Spleen (tissue), 7 donors: Measurements from ENCODE around the gene NCAPD3.

ENCODE experiments used
- POLR2A ChIP-seq, 3 donors: fragments of 450-650 bp; IDR thresholded peaks; one replicate each; pipeline ENCODE4 v1.5.1; 2017; ENCODE audit warnings: antibody characterized with exemption in 3 of 3, mild to moderate bottlenecking in 1 of 3
- TF ChIP-seq, protein P1 (sequence below), 11 experiments: fragments of 200-600 bp in 7 of 11; fragments of 450-650 bp in 4 of 11; sonication (generic) in 4 of 11; IDR thresholded peaks in 8 of 11; conservative IDR thresholded peaks in 3 of 11; 1 replicate in 7 of 11; 2 replicates in 4 of 11; pipeline versions ENCODE4 v1.4.0 to v1.8.0; 2016 to 2021; ENCODE audit warnings: antibody characterized with exemption in 11 of 11, inconsistent platforms in 4 of 11, mild to moderate bottlenecking in 1 of 11
- donor health status: DM: no; HTN: no; CAD: no; lungs with moderate emphysema.
- donor health status: DM: no; HTN: no; CAD: no.
- donor health status: DM: no; HTN: no; CAD: no.

DNA sequence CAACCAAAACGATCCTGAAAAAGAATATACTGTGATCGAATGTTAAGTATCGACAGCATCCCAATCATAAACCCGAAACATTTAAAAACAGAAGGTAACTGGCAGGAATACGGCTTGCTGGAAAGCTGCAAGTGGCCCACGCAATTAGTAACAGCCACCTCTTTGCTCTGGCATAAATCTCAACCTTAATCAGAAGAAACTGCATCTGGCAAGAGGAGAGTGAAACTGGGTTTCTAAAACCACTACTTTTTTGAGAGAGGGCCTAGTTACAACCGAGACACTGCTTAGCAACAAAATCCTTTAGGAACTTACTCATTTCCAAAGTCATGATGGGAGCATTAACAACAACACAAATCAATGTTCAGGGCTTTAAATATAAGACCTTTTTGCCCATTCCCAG is 7.9 kb downstream of the NCAPD3 start:
- TF ChIP-seq, protein P1, sequence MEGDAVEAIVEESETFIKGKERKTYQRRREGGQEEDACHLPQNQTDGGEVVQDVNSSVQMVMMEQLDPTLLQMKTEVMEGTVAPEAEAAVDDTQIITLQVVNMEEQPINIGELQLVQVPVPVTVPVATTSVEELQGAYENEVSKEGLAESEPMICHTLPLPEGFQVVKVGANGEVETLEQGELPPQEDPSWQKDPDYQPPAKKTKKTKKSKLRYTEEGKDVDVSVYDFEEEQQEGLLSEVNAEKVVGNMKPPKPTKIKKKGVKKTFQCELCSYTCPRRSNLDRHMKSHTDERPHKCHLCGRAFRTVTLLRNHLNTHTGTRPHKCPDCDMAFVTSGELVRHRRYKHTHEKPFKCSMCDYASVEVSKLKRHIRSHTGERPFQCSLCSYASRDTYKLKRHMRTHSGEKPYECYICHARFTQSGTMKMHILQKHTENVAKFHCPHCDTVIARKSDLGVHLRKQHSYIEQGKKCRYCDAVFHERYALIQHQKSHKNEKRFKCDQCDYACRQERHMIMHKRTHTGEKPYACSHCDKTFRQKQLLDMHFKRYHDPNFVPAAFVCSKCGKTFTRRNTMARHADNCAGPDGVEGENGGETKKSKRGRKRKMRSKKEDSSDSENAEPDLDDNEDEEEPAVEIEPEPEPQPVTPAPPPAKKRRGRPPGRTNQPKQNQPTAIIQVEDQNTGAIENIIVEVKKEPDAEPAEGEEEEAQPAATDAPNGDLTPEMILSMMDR (IDR thresholded peaks at IDR 0.05 in 8 of 11, conservative IDR thresholded peaks at IDR 0.05 in 3 of 11) = no peak
- TF ChIP-seq POLR2A (IDR thresholded peaks at IDR 0.05) = no peak
